GM10266 (cell line): ENCODE measurements around the gene EPN3.

Experiments used
- DNase-seq: peaks from one replicate; pipeline ENCODE4 v3.0.0; 2012; ENCODE audit errors: extremely low spot score
- CTCF ChIP-seq: IDR thresholded peaks from 2 replicates; pipeline ENCODE4 v1.5.1; 2012; ENCODE audit warnings: mild to moderate bottlenecking, low read depth; ENCODE audit not compliant: control insufficient read depth, insufficient read depth; ENCODE audit errors: missing control alignments

EPN3 gene

DNA sequence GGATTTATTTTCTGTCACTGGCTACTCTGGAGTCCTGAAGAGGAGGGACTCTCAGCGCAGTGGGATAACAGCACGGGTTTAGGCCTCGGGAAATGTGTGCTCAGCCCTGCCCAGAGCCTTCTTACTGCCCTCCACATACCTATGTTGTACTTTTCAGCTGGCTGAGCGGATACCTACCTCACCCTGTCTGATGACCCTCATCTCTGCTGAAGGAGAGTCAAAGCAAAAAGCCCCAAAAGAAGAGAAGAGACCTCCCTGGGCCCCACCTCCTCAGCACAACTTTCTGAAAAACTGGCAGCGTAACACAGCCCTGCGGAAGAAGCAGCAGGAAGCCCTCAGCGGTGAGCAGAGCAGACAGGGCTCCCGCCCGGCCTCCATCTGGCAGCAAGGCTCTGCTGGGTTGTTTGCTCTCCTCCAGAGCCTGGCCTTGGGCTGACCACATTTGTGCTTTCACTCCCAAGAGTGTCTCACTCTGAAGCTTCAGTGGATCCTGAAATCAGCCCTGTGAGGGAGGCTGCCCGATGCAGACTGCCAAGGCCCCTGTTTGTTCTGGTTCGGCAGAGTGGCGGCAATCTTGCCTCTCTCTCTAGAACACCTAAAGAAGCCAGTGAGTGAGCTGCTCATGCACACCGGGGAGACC is 14.0 kb upstream of the EPN3 start:
- DNase-seq: no peak
- TF ChIP-seq CTCF: no peak

DNA sequence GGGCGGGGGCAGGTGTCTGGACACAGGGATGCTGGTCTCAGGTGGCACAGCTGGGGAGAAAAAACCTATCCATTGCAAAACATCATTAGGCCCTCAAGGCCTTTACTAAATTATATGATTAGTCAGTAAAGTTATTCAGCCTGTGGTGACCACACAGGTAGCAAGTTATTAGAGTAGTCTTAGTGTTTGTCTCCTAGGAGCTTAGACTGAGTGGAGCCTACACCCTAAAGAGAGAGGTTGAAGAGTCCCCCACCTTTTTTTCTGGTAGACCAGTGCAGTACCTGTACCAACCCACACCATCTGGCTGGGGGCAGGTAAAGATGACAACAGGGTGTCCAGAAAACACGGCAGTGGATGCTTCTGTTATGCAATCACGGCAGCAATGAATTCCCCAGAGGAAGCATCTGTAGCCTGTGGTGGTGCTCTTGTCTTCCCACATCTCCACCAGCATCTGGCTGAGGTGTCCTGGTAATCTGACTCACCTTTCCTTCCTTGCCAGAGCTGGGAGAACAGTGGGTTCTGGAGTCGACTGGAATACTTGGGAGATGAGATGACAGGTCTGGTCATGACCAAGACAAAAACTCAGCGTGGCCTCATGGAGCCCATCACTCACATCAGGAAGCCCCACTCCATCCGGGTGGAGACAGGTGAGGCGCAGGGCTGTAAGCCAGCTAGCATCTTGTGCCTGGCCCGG is 13.2 kb upstream of the EPN3 start:
- no peak for TF ChIP-seq CTCF
- DNase-seq: no peak

DNA sequence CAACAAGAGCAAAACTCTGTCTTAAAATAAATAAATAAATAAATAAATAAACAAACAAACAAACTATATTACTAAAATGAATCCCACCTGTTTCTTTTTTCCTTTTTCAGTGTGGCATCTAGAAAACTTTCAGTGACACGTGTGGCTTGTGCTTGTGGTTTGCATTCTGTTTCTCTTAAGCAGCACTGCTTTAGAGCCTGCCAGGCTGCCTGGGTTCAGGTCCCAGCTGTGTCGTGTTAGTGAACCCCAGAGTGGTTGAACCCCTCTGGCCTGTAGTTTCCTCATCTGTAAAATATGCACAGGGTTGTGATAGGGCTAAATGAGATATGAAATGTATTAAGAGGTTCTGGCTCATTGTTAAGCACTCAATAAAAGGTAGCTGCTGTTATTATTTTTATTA is 12.1 kb upstream of the EPN3 start:
- TF ChIP-seq CTCF: no peak
- no peak for DNase-seq

- TF ChIP-seq CTCF: no peak
- DNase-seq: no peak
These were observed 11.0 kb upstream of the EPN3 start for GRCh38 chr17:50521514-50521913.

GRCh38 chr17:50522766-50523165 is 9.8 kb upstream of the EPN3 start:
- no peak for TF ChIP-seq CTCF
- DNase-seq: no peak

GRCh38 chr17:50523208-50523607 is 9.3 kb upstream of the EPN3 start:
- DNase-seq: no peak
- no peak for TF ChIP-seq CTCF

DNA sequence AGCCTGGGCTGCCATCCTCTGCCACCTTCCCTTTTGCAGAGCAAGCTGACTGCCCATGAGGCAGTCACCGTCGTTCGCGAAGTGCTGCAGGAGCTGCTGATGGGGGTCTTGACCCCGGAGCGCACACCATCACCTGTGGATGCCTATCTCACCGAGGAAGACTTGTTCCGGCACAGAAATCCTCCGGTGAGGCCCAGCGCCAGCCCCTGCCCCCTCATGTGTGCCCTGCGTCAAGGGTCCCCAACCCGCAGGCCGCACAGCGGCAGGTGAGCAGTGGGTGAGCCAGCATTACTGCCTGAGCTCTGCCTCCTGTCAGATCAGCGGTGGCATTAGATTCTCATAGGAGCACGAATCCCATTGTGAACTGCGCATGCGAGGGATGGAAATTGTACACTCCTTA is 7.7 kb upstream of the EPN3 start:
- DNase-seq: no peak
- TF ChIP-seq CTCF: no peak
